Heart left ventricle (tissue), 13 donors: ENCODE data around the gene RPS6KA5.

Experiments
- CTCF ChIP-seq, 12 donors: fragments of 200-600 bp; sonication (generic) in 4 of 12; IDR thresholded peaks; one replicate each; pipeline versions ENCODE4 v1.5.0 to v1.8.0; 2018 to 2022; ENCODE audit warnings: antibody characterized with exemption in 12 of 12, mild to moderate bottlenecking in 5 of 12
- POLR2A ChIP-seq, 2 donors: fragments of 450-650 bp; IDR thresholded peaks; one replicate each; pipeline ENCODE4 v1.6.1; 2017; ENCODE audit warnings: antibody characterized with exemption in 2 of 2, mild to moderate bottlenecking in 2 of 2, moderate library complexity in 2 of 2
- donor health status: ischemic (EF 13 %, LVEDD 7.1; RV severe dilation, severe dysfunction).
- donor health status: DM: no; HTN: yes; CAD: no.
- donor health status: DM: no; HTN: no; CAD: no.
- donor health status: ischemic (EF 25% LVEDD 6.9; RV normal size, moderate dysfunction).
- donor health status: ischemic (EF 25% LVEDD 5.7; RV mildly dilated, moderate dysfunction).
- donor health status: ischemic (EF 35%, LVEDD 5.7; RV mildly dilated, moderate dysfunction).
- donor health status: nonischemic (EF 11% LVEDD 7.7; RV severe dilation, severe dysfunction).
- donor health status: DM: yes; HTN: yes; CAD: no.
- donor health status: PGD.
- donor health status: ischemic (EF 29% LVEDD 5.4; RV normal size, mild dysfunction).
- donor health status: nonischemic (EF 23%, LVEDD 6.1; RV moderate dilation, normal function).

- TF ChIP-seq POLR2A (IDR thresholded peaks at IDR 0.05) (no peak), CTCF (IDR thresholded peaks at IDR 0.05) (no peak)
Observed at GRCh38 chr14:90813442-90813841, 247.0 kb downstream of the RPS6KA5 start.
